ENCODE measurements around the gene C17orf100.
"Not testable (repeated sequence)": the region's sequence is repeated elsewhere in the genome, so short reads cannot be mapped to it uniquely, and the experiment has no call there.

Gene C17orf100

GRCh38 chr17:6688944-6689343 is 37.4 kb downstream of the C17orf100 start:
- no peaks in the 10 kb centered on the region for H3K36me3 ChIP-seq (ENCODE audit: control insufficient read depth, insufficient read depth, low read length)
- no peak for DNase-seq (ENCODE audit: extremely low read depth, insufficient read length)
- TF ChIP-seq CTCF (IDR thresholded peaks at IDR 0.05; ENCODE audit: insufficient read depth, low read length, poor library complexity, severe bottlenecking), result no peak
- peaks cover under 1% of the 10 kb centered on the region; the same call in 1 of the 2 replicates for H3K27me3 ChIP-seq (replicated peaks; ENCODE audit: control insufficient read depth, insufficient read depth, low read length)
- no peak overlapping the region for H3K4me3 ChIP-seq (replicated peaks; ENCODE audit: low read depth, low read length)

GRCh38 chr17:6690641-6691040 is 39.1 kb downstream of the C17orf100 start:
- no peak overlapping the region for H3K4me3 ChIP-seq (replicated peaks; ENCODE audit: low read depth, low read length)
- TF ChIP-seq CTCF (IDR thresholded peaks at IDR 0.05; ENCODE audit: insufficient read depth, low read length, poor library complexity, severe bottlenecking), result no peak
- H3K27me3 ChIP-seq (replicated peaks; ENCODE audit: control insufficient read depth, insufficient read depth, low read length), result peaks cover 2% of the 10 kb centered on the region; the same call in 1 of the 2 replicates
- H3K36me3 ChIP-seq (ENCODE audit: control insufficient read depth, insufficient read depth, low read length), result no peaks in the 10 kb centered on the region
- no peak for DNase-seq (ENCODE audit: extremely low read depth, insufficient read length)

GRCh38 chr17:6691546-6691945 is 40.0 kb downstream of the C17orf100 start:
- TF ChIP-seq CTCF (IDR thresholded peaks at IDR 0.05; ENCODE audit: insufficient read depth, low read length, poor library complexity, severe bottlenecking), result no peak

GRCh38 chr17:6691958-6692357 is 40.4 kb downstream of the C17orf100 start:
- H3K4me3 ChIP-seq (replicated peaks; ENCODE audit: low read depth, low read length); H3K36me3 ChIP-seq (ENCODE audit: control insufficient read depth, insufficient read depth, low read length); H3K27me3 ChIP-seq (replicated peaks; ENCODE audit: control insufficient read depth, insufficient read depth, low read length); DNase-seq (ENCODE audit: extremely low read depth, insufficient read length): not testable (repeated sequence)

More at GRCh38 chr17:6691546-6691945, 40.0 kb downstream of the C17orf100 start:
- no peak for DNase-seq (ENCODE audit: extremely low read depth, insufficient read length)
- no peaks in the 10 kb centered on the region for H3K36me3 ChIP-seq (ENCODE audit: control insufficient read depth, insufficient read depth, low read length)
- peaks cover 2% of the 10 kb centered on the region for H3K27me3 ChIP-seq (replicated peaks; ENCODE audit: control insufficient read depth, insufficient read depth, low read length)
- H3K4me3 ChIP-seq (replicated peaks; ENCODE audit: low read depth, low read length), result no peak overlapping the region

- H3K36me3 ChIP-seq (ENCODE audit: control insufficient read depth, insufficient read depth, low read length), result no peaks in the 10 kb centered on the region
- H3K4me3 ChIP-seq (replicated peaks; ENCODE audit: low read depth, low read length), result no peak overlapping the region
- peaks cover 2% of the 10 kb centered on the region for H3K27me3 ChIP-seq (replicated peaks; ENCODE audit: control insufficient read depth, insufficient read depth, low read length)
- no peak for TF ChIP-seq CTCF (IDR thresholded peaks at IDR 0.05; ENCODE audit: insufficient read depth, low read length, poor library complexity, severe bottlenecking)
- no peak for DNase-seq (ENCODE audit: extremely low read depth, insufficient read length)
These were observed 43.5 kb downstream of the C17orf100 start for GRCh38 chr17:6695051-6695450.

GRCh38 chr17:6695565-6695964 is 44.0 kb downstream of the C17orf100 start:
- no peak for TF ChIP-seq CTCF (IDR thresholded peaks at IDR 0.05; ENCODE audit: insufficient read depth, low read length, poor library complexity, severe bottlenecking)
- H3K4me3 ChIP-seq (replicated peaks; ENCODE audit: low read depth, low read length), result no peak overlapping the region
- DNase-seq (ENCODE audit: extremely low read depth, insufficient read length), result no peak
- H3K36me3 ChIP-seq (ENCODE audit: control insufficient read depth, insufficient read depth, low read length), result no peaks in the 10 kb centered on the region
- H3K27me3 ChIP-seq (replicated peaks; ENCODE audit: control insufficient read depth, insufficient read depth, low read length), result peaks cover 2% of the 10 kb centered on the region
